Prostate gland (tissue), 2 donors: ENCODE results near the gene SLC66A3. TPM values are rescaled to one million over a fixed set of nuclear protein-coding genes. Genes with fewer than 3 reads are reported as not detected.

Experiments
- DNase-seq: peaks from one replicate; pipeline ENCODE4 v3.0.0-alpha.2; 2019; ENCODE audit warnings: low spot score
- H3K27ac ChIP-seq, 2 donors: fragments of 200-600 bp; sonication (generic); 2 replicates each; pipeline ENCODE4 v1.5.1; 2017 to 2019
- H3K27me3 ChIP-seq: fragments of 200-600 bp; sonication (generic); replicated peaks from 2 replicates; pipeline ENCODE4 v1.5.1; 2019; ENCODE audit not compliant: insufficient read depth
- H3K36me3 ChIP-seq, 2 donors: fragments of 200-600 bp; sonication (generic); 1 replicate in 1 of 2; 2 replicates in 1 of 2; pipeline versions ENCODE4 v1.5.1 to v1.8.1; 2017 to 2019
- H3K4me1 ChIP-seq: fragments of 200-600 bp; sonication (generic); replicated peaks from 2 replicates; pipeline ENCODE4 v1.5.1; 2019
- H3K4me3 ChIP-seq, 2 donors: fragments of 200-600 bp; sonication (generic); 2 replicates each; pipeline ENCODE4 v1.5.1; 2017 to 2019
- H3K9me3 ChIP-seq: fragments of 200-600 bp; sonication (generic); 2 replicates; pipeline ENCODE4 v1.5.1; 2017
- CTCF ChIP-seq, 4 experiments: fragments of 200-600 bp in 2 of 4; fragments of 450-650 bp in 2 of 4; sonication (generic) in 2 of 4; IDR thresholded peaks; 1 replicate in 3 of 4; 2 replicates in 1 of 4; pipeline ENCODE4 v1.5.1; 2016 to 2019; ENCODE audit warnings: antibody characterized with exemption in 4 of 4, mild to moderate bottlenecking in 2 of 4, moderate library complexity in 2 of 4
- POLR2A ChIP-seq: fragments of 450-650 bp; IDR thresholded peaks from one replicate; pipeline ENCODE4 v1.6.1; 2016; ENCODE audit warnings: antibody characterized with exemption, mild to moderate bottlenecking
- POLR2AphosphoS5 ChIP-seq: sonication (generic); formaldehyde crosslinking; IDR thresholded peaks from one replicate; pipeline ENCODE4 v1.6.1; 2017; ENCODE audit warnings: antibody characterized with exemption
- WGBS: methylation state at CpG from one replicate; pipeline ENCODE4 v1.1.5; 2018; 5-methylcytosine and 5-hydroxymethylcytosine counted together
- intact Hi-C: fragments of 100-400 bp; cut with DNase I; formaldehyde crosslinking; loops from one replicate; pipeline ENCODE4 v1.14.2; 2022
- total RNA-seq, 2 donors: library from RNA; depleted of rRNA; stranded (reverse); fragments of >200 nt; gene quantifications; one replicate each; pipeline ENCODE4 v1.1.0, GENCODE V29; 2016

Gene SLC66A3
- total RNA-seq, 2 donors from 2014 or later, result 50.6 to 77.4 TPM

DNA sequence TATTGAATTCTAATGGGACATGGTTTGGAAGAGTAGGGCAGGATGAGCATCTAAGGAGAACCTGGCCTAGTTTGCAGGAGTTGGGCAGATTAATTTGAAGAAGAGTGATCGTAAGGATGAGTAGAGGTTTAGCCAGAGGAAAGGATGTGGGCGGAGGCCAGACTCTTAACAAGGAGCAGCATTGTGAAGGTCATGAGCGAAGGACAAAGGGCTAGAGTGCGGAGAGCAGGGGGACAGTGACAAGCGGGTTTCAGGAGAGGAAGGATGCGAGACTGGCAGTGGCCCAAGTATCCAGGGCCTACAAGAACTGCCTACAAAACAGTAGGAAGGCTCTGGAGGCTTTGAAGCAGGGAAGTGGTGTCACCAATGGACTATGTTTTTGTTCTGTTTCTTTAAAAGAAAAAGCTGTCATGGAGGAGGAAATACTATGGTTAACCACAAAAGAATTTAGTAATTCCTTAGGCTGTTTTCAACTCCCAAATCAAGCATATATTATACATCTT lies 20.1 kb downstream of the SLC66A3 start:
- no peak overlapping the region for H3K4me3 ChIP-seq
- H3K27ac ChIP-seq, result no peak overlapping the region
- intact Hi-C loops, result no loop called here
- no peaks in the 10 kb centered on the region for H3K9me3 ChIP-seq
- no peaks in the 10 kb centered on the region for H3K36me3 ChIP-seq
- WGBS, result 90% methylated on average over 6 of the region's 6 CpGs
- H3K4me1 ChIP-seq, result no peaks in the 10 kb centered on the region
- no peaks in the 10 kb centered on the region for H3K27me3 ChIP-seq
- no peak for DNase-seq
- TF ChIP-seq POLR2AphosphoS5 (no peak), CTCF (IDR thresholded peaks at IDR 0.05) (no peak), POLR2A (no peak)

GRCh38 chr2:11177871-11178690 lies 22.8 kb downstream of the SLC66A3 start:
- 67% methylated on average over 5 of the region's 5 CpGs for WGBS
- no peak for DNase-seq
- H3K4me3 ChIP-seq, result no peak overlapping the region

DNA sequence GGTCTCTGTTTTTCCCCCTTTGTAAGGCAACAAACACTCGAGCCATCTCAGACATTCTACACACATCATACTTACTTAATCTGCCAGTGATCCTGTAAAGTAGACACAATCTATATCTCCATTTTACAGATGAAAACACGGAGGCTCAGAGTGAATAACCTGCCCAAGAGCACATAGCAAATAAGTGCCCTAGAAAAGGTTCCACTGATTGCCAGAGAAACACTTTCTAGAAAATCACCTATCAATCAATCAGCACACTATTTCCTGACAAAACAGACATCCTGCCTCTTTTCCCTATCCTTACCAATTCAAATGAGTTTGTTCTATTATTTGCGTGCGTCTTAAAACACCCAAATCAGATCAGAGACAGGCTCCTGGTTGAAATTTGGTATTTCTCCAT lies 23.9 kb downstream of the SLC66A3 start:
- intact Hi-C loops, result no loop called here
- TF ChIP-seq POLR2A (no peak), CTCF (IDR thresholded peaks at IDR 0.05) (no peak), POLR2AphosphoS5 (no peak)
- no peak for DNase-seq
- no peaks in the 10 kb centered on the region for H3K4me1 ChIP-seq
- H3K36me3 ChIP-seq, result no peaks in the 10 kb centered on the region
- WGBS, result 76% methylated on average over 4 of the region's 4 CpGs
- H3K27ac ChIP-seq, result no peak overlapping the region
- H3K9me3 ChIP-seq, result no peaks in the 10 kb centered on the region
- H3K27me3 ChIP-seq, result no peaks in the 10 kb centered on the region
- H3K4me3 ChIP-seq, result no peak overlapping the region

More at GRCh38 chr2:11177871-11178690, 22.8 kb downstream of the SLC66A3 start:
- Histone ChIP-seq H3K36me3 (no peaks in the 10 kb centered on the region), H3K4me1 (no peaks in the 10 kb centered on the region), H3K9me3 (no peaks in the 10 kb centered on the region), H3K27me3 (no peaks in the 10 kb centered on the region), H3K27ac (no peak overlapping the region)
- intact Hi-C loops, result no loop called here
- TF ChIP-seq CTCF (IDR thresholded peaks at IDR 0.05) (no peak), POLR2AphosphoS5 (no peak), POLR2A (no peak)

GRCh38 chr2:11179899-11180298 lies 24.6 kb downstream of the SLC66A3 start:
- intact Hi-C loops, result no loop called here
- WGBS, result 86% methylated on average over 4 of the region's 4 CpGs

More at GRCh38 chr2:11179899-11180298, 24.6 kb downstream of the SLC66A3 start:
- Histone ChIP-seq H3K4me1 (no peaks in the 10 kb centered on the region), H3K27me3 (no peaks in the 10 kb centered on the region), H3K27ac (no peak overlapping the region), H3K4me3 (no peak overlapping the region), H3K9me3 (no peaks in the 10 kb centered on the region), H3K36me3 (no peaks in the 10 kb centered on the region)
- no peak for DNase-seq
- TF ChIP-seq POLR2AphosphoS5 (no peak), POLR2A (no peak), CTCF (IDR thresholded peaks at IDR 0.05) (no peak)
